HG03521 (cell line): ENCODE measurements around the gene COBLL1.

Experiments
- ATAC-seq: cut with Tn5 transposase; IDR thresholded peaks from one replicate; pipeline ENCODE4 v1.9.1; 2021; ENCODE audit warnings: mild to moderate bottlenecking, moderate library complexity; ENCODE audit not compliant: unreplicated experiment

COBLL1 gene

GRCh38 chr2:164642946-164643555, 198.6 kb downstream of the COBLL1 start:
- peak; percentile 52 for ATAC-seq

- no peak for ATAC-seq
These were observed 199.4 kb downstream of the COBLL1 start for GRCh38 chr2:164642268-164642667.
